OCI-LY3 (cell line): ENCODE measurements around the gene EDEM3.

Source experiments
- EZH2phosphoT487 ChIP-seq: fragments of 200-600 bp; shearing (Covaris generic); IDR thresholded peaks from 2 replicates; pipeline ENCODE4 v1.6.1; 2018; ENCODE audit warnings: antibody characterized with exemption, mixed run types, low read depth
- TF ChIP-seq, protein P1 (sequence below): fragments of 200-600, 300-600 bp; sonication (generic); IDR thresholded peaks from 2 replicates; pipeline ENCODE4 v1.5.1; 2014; ENCODE audit warnings: antibody characterized with exemption, low read length, low read depth

GRCh38 chr1:184775885-184776284 lies 21.2 kb upstream of the EDEM3 start:
- TF ChIP-seq, protein P1, sequence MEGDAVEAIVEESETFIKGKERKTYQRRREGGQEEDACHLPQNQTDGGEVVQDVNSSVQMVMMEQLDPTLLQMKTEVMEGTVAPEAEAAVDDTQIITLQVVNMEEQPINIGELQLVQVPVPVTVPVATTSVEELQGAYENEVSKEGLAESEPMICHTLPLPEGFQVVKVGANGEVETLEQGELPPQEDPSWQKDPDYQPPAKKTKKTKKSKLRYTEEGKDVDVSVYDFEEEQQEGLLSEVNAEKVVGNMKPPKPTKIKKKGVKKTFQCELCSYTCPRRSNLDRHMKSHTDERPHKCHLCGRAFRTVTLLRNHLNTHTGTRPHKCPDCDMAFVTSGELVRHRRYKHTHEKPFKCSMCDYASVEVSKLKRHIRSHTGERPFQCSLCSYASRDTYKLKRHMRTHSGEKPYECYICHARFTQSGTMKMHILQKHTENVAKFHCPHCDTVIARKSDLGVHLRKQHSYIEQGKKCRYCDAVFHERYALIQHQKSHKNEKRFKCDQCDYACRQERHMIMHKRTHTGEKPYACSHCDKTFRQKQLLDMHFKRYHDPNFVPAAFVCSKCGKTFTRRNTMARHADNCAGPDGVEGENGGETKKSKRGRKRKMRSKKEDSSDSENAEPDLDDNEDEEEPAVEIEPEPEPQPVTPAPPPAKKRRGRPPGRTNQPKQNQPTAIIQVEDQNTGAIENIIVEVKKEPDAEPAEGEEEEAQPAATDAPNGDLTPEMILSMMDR: no peak
- no peak for TF ChIP-seq EZH2phosphoT487
